Measurements from ENCODE around the gene SCAP. TPM values are rescaled to one million over a fixed set of nuclear protein-coding genes. Genes with fewer than 3 reads are reported as not detected.

SCAP gene
- total and polyA plus RNA-seq, 10 donors, result 17.8 to 116 (median 91.9) TPM

GRCh38 chr3:47422743-47423142, 53.0 kb downstream of the SCAP start:
- TF ChIP-seq, protein P1, sequence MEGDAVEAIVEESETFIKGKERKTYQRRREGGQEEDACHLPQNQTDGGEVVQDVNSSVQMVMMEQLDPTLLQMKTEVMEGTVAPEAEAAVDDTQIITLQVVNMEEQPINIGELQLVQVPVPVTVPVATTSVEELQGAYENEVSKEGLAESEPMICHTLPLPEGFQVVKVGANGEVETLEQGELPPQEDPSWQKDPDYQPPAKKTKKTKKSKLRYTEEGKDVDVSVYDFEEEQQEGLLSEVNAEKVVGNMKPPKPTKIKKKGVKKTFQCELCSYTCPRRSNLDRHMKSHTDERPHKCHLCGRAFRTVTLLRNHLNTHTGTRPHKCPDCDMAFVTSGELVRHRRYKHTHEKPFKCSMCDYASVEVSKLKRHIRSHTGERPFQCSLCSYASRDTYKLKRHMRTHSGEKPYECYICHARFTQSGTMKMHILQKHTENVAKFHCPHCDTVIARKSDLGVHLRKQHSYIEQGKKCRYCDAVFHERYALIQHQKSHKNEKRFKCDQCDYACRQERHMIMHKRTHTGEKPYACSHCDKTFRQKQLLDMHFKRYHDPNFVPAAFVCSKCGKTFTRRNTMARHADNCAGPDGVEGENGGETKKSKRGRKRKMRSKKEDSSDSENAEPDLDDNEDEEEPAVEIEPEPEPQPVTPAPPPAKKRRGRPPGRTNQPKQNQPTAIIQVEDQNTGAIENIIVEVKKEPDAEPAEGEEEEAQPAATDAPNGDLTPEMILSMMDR (IDR thresholded peaks at IDR 0.05 in 8 of 11, conservative IDR thresholded peaks at IDR 0.05 in 3 of 11), result no peak
- TF ChIP-seq POLR2A (IDR thresholded peaks at IDR 0.05), result no peak
- TF ChIP-seq POLR2AphosphoS5 (IDR thresholded peaks at IDR 0.05), result no peak
- DNase-seq, result peak; percentile 47
- intact Hi-C loops (cut with DNase I; ENCODE audit: low total_unique reads), result no loop called here
- Histone ChIP-seq H3K36me3 (peaks cover 0 to 97% (median 63%) of the 10 kb centered on the region in 6 donors), H3K27me3 (replicated peaks in 1 of 7) (no peaks in the 10 kb centered on the region), H3K4me3 (no peak overlapping the region), H3K4me1 (peaks cover 12 to 43% (median 23%) of the 10 kb centered on the region in 6 donors), H3K27ac (peak overlapping the region in 4 of 8 donors; percentile 80 to 87 (median 84)), H3K9me3 (no peaks in the 10 kb centered on the region)
- 82 to 94% (median 91%) methylated on average over 8 to 9 of the region's 9 CpGs for WGBS, 5 donors

- peak; percentile 86 for DNase-seq
These were observed 53.7 kb downstream of the SCAP start for GRCh38 chr3:47421741-47422649.

GRCh38 chr3:47420511-47421484, 54.9 kb downstream of the SCAP start:
- Histone ChIP-seq H3K27me3 (replicated peaks in 1 of 7) (no peaks in the 10 kb centered on the region), H3K4me3 (peak overlapping the region in 1 of 8 donors; percentile 44), H3K9me3 (no peaks in the 10 kb centered on the region), H3K4me1 (peaks cover 12 to 43% (median 23%) of the 10 kb centered on the region in 6 donors), H3K27ac (peak overlapping the region; percentile 75 to 87 (median 82)), H3K36me3 (peaks cover 0 to 95% (median 63%) of the 10 kb centered on the region in 6 donors)
- peak; percentile 93 for DNase-seq
- intact Hi-C loops (cut with DNase I; ENCODE audit: low total_unique reads), result loop anchor here (2.0 kb wide), 1 partner anchor 56 kb away; no protein-coding TSS in a partner anchor
- TF ChIP-seq POLR2A (IDR thresholded peaks at IDR 0.05), result no peak
- TF ChIP-seq POLR2AphosphoS5 (IDR thresholded peaks at IDR 0.05), result peak; percentile 38 to 78 (median 58)
- TF ChIP-seq, protein P1 (IDR thresholded peaks at IDR 0.05 in 8 of 11, conservative IDR thresholded peaks at IDR 0.05 in 3 of 11), result peak; percentile 85 to 98 (median 96)
- 63 to 75% (median 70%) methylated on average over 21 to 29 of the region's 29 CpGs for WGBS, 5 donors

More at GRCh38 chr3:47421741-47422649, 53.7 kb downstream of the SCAP start:
- TF ChIP-seq POLR2A (IDR thresholded peaks at IDR 0.05), result no peak
- TF ChIP-seq, protein P1 (IDR thresholded peaks at IDR 0.05 in 8 of 11, conservative IDR thresholded peaks at IDR 0.05 in 3 of 11), result peak in 5 of 11 experiments; percentile 11 to 25 (median 17)
- peak; percentile 79 to 88 (median 84) for TF ChIP-seq POLR2AphosphoS5 (IDR thresholded peaks at IDR 0.05)
- H3K4me1 ChIP-seq, result peaks cover 12 to 43% (median 23%) of the 10 kb centered on the region in 6 donors
- H3K27me3 ChIP-seq (replicated peaks in 1 of 7), result no peaks in the 10 kb centered on the region
- H3K36me3 ChIP-seq, result peaks cover 0 to 97% (median 65%) of the 10 kb centered on the region in 6 donors
- H3K27ac ChIP-seq, result peak overlapping the region; percentile 75 to 87 (median 82)
- 66 to 75% (median 72%) methylated on average over 9 to 13 of the region's 13 CpGs for WGBS, 5 donors
- intact Hi-C loops (cut with DNase I; ENCODE audit: low total_unique reads), result loop anchor here (2.0 kb wide), 1 partner anchor 55 kb away; no protein-coding TSS in a partner anchor
- H3K4me3 ChIP-seq, result peak overlapping the region in 1 of 8 donors; percentile 44
- H3K9me3 ChIP-seq, result no peaks in the 10 kb centered on the region

Measured in spleen (tissue), 11 donors.